ENCODE results near the gene CD24.
"Not testable (repeated sequence)": the region's sequence is repeated elsewhere in the genome, so short reads cannot be mapped to it uniquely, and the experiment has no call there.

The CD24 gene

GRCh38 chr6:106974336-106974998 lies at the start of gene CD24:
Gene CD24, minus strand, starts transcription at chr6:106974729. Its CDS starts 83 bp downstream, at chr6:106974646.
- no peak for DNase-seq (ENCODE audit: low spot score)

GRCh38 chr6:107021446-107022185 lies 47.1 kb upstream of the CD24 start:
- no peak for DNase-seq (ENCODE audit: low spot score)

GRCh38 chr6:107020239-107020638 lies 45.7 kb upstream of the CD24 start:
- DNase-seq (ENCODE audit: low spot score), result no peak

- not testable (repeated sequence) for DNase-seq (ENCODE audit: low spot score)
These were observed 45.1 kb upstream of the CD24 start for GRCh38 chr6:107019628-107020027.

- no peak for DNase-seq (ENCODE audit: low spot score)
These were observed 44.5 kb upstream of the CD24 start for GRCh38 chr6:107019047-107019446.

- no peak for DNase-seq (ENCODE audit: low spot score)
These were observed 35.0 kb upstream of the CD24 start for GRCh38 chr6:107009499-107009898.

GRCh38 chr6:106997392-106998158 lies 23.0 kb upstream of the CD24 start:
- DNase-seq (ENCODE audit: low spot score), result peak; percentile 77

- no peak for DNase-seq (ENCODE audit: low spot score)
These were observed 21.1 kb upstream of the CD24 start for GRCh38 chr6:106995640-106996039.

GRCh38 chr6:106989737-106990136 lies 15.2 kb upstream of the CD24 start:
- DNase-seq (ENCODE audit: low spot score), result not testable (repeated sequence)

GRCh38 chr6:106988664-106989063 lies 14.1 kb upstream of the CD24 start:
- DNase-seq (ENCODE audit: low spot score), result no peak

GRCh38 chr6:106981926-106982325 lies 7.4 kb upstream of the CD24 start:
- peak; percentile 44 for DNase-seq (ENCODE audit: low spot score)

- DNase-seq (ENCODE audit: low spot score), result no peak
These were observed 6.4 kb upstream of the CD24 start for GRCh38 chr6:106980926-106981325.

- peak; percentile 80 for DNase-seq (ENCODE audit: low spot score)
These were observed 4.9 kb upstream of the CD24 start for GRCh38 chr6:106979435-106979884.

- DNase-seq (ENCODE audit: low spot score), result no peak
These were observed 2.7 kb upstream of the CD24 start for GRCh38 chr6:106977246-106977645.

- no peak for DNase-seq (ENCODE audit: low spot score)
These were observed 1.7 kb upstream of the CD24 start for GRCh38 chr6:106976270-106976669.

GRCh38 chr6:106975738-106976064 lies 1.2 kb upstream of the CD24 start:
- no peak for DNase-seq (ENCODE audit: low spot score)

- DNase-seq (ENCODE audit: low spot score), result no peak
These were observed 639 bp upstream of the CD24 start for GRCh38 chr6:106974999-106975737.

- DNase-seq (ENCODE audit: low spot score), result no peak
These were observed 643 bp downstream of the CD24 start for GRCh38 chr6:106973836-106974335.

GRCh38 chr6:106973018-106973835 lies 1.3 kb downstream of the CD24 start:
- no peak for DNase-seq (ENCODE audit: low spot score)

- DNase-seq (ENCODE audit: low spot score), result no peak
These were observed 2.0 kb downstream of the CD24 start for GRCh38 chr6:106972500-106972899.

- DNase-seq (ENCODE audit: low spot score), result not testable (repeated sequence)
These were observed 3.8 kb downstream of the CD24 start for GRCh38 chr6:106970769-106971168.
